MCF 10A (cell line): ENCODE data around the gene WBP1L. TPM values are rescaled to one million over a fixed set of nuclear protein-coding genes. Genes with fewer than 3 reads are reported as not detected.

ENCODE experiments used
- BruUV-seq: library from RNA; stranded (reverse); fragments of 400-500 nt; replicated peaks from 2 replicates; lab custom pipeline; 2021; lab: Mats Ljungman, UMichigan
- CTCF ChIA-PET: fragments of 300-600 bp; sonication (Branson Sonifier 250); formaldehyde crosslinking; extraction: SDS; loops from one replicate; lab custom pipeline; 2021; ENCODE audit warnings: antibody characterized with exemption, inconsistent platforms; lab: Yijun Ruan, JAX
- POLR2A ChIA-PET: fragments of 300-600, 350-650 bp; sonication (Branson Sonifier 250); formaldehyde crosslinking; extraction: SDS; loops from one replicate; lab custom pipeline; 2020; ENCODE audit warnings: antibody characterized with exemption, inconsistent platforms; lab: Yijun Ruan, JAX
- DNase-seq: peaks from one replicate; pipeline ENCODE4 v3.0.0-alpha.2; 2018; ENCODE audit not compliant: unreplicated experiment
- H3K27ac Mint-ChIP-seq: one replicate; pipeline ENCODE4 v1.8.0; 2022; ENCODE audit warnings: mild to moderate bottlenecking, low read depth, mixed read lengths; ENCODE audit not compliant: unreplicated experiment
- H3K27me3 Mint-ChIP-seq: one replicate; pipeline ENCODE4 v1.8.0; 2022; ENCODE audit warnings: mixed read lengths; ENCODE audit not compliant: insufficient read depth, unreplicated experiment
- H3K36me3 Mint-ChIP-seq: one replicate; pipeline ENCODE4 v1.8.0; 2022; ENCODE audit warnings: mild to moderate bottlenecking, moderate library complexity, mixed read lengths; ENCODE audit not compliant: insufficient read depth, unreplicated experiment
- H3K4me1 Mint-ChIP-seq: one replicate; pipeline ENCODE4 v1.8.0; 2022; ENCODE audit warnings: mixed read lengths; ENCODE audit not compliant: insufficient read depth, unreplicated experiment
- H3K4me3 Mint-ChIP-seq: one replicate; pipeline ENCODE4 v1.8.0; 2022; ENCODE audit warnings: mild to moderate bottlenecking, moderate library complexity, mixed read lengths; ENCODE audit not compliant: unreplicated experiment
- H3K9me3 Mint-ChIP-seq: one replicate; pipeline ENCODE4 v1.8.0; 2022; ENCODE audit warnings: mixed read lengths; ENCODE audit not compliant: unreplicated experiment
- intact Hi-C: fragments of 100-400 bp; cut with micrococcal nuclease; formaldehyde crosslinking; loops from 2 replicates; pipeline ENCODE4 v1.14.1; 2022
- total RNA-seq: library from RNA; stranded (reverse); gene quantifications from 2 replicates; pipeline ENCODE4 v1.2.3, GENCODE V29; 2022
- TF ChIP-seq, protein P1 (sequence below): fragments of 200-600 bp; IDR thresholded peaks from one replicate; pipeline ENCODE4 v1.8.0; 2022; ENCODE audit warnings: antibody characterized with exemption, mild to moderate bottlenecking; ENCODE audit not compliant: unreplicated experiment

WBP1L gene
- total RNA-seq, 1 experiment from 2014 or later = 19.8 TPM

GRCh38 chr10:102701272-102701671 is 42.5 kb upstream of the WBP1L start:
- peaks cover 19% of the 10 kb centered on the region for H3K36me3 Mint-ChIP-seq
- no peaks in the 10 kb centered on the region for H3K27me3 Mint-ChIP-seq
- intact Hi-C loops = no loop called here
- no peak overlapping the region for H3K4me3 Mint-ChIP-seq
- ChIA-PET POLR2A (interaction anchor here (0.6 to 1.1 kb wide), 4 partner anchors 11 to 55 kb away, joined by 3 to 7 read pairs (median 4); no protein-coding TSS in a partner anchor), CTCF (no interaction called here)
- DNase-seq = no peak
- peaks cover 5% of the 10 kb centered on the region for H3K4me1 Mint-ChIP-seq
- H3K9me3 Mint-ChIP-seq = no peaks in the 10 kb centered on the region
- TF ChIP-seq, protein P1, sequence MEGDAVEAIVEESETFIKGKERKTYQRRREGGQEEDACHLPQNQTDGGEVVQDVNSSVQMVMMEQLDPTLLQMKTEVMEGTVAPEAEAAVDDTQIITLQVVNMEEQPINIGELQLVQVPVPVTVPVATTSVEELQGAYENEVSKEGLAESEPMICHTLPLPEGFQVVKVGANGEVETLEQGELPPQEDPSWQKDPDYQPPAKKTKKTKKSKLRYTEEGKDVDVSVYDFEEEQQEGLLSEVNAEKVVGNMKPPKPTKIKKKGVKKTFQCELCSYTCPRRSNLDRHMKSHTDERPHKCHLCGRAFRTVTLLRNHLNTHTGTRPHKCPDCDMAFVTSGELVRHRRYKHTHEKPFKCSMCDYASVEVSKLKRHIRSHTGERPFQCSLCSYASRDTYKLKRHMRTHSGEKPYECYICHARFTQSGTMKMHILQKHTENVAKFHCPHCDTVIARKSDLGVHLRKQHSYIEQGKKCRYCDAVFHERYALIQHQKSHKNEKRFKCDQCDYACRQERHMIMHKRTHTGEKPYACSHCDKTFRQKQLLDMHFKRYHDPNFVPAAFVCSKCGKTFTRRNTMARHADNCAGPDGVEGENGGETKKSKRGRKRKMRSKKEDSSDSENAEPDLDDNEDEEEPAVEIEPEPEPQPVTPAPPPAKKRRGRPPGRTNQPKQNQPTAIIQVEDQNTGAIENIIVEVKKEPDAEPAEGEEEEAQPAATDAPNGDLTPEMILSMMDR = no peak
- BruUV-seq = no TSS peak
- H3K27ac Mint-ChIP-seq = no peak overlapping the region

DNA sequence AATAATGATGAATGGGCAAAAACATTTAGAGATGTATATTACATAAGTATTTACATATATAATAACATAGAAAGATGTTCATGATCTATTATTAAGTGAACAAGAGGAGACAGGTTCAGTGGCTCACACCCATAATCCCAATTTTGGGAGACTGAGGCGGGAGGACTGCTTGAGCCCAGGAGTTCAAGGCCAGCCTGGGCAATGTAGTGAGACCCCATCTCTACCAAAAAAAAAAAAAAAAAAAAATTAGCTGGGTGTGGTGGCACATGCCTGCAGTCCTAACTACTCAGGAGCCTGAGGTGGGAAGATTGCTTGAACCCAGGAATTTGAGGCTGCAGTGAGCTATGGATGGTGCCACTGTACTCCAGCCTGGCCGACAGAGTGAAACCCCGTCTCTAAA is 42.0 kb upstream of the WBP1L start:
- Mint-ChIP-seq H3K36me3 (peaks cover 13% of the 10 kb centered on the region), H3K27ac (no peak overlapping the region), H3K4me1 (peaks cover under 1% of the 10 kb centered on the region), H3K4me3 (no peak overlapping the region), H3K27me3 (no peaks in the 10 kb centered on the region), H3K9me3 (no peaks in the 10 kb centered on the region)
- POLR2A ChIA-PET = interaction anchor here (0.6 to 1.1 kb wide), 4 partner anchors 11 to 55 kb away, joined by 3 to 7 read pairs (median 4); no protein-coding TSS in a partner anchor
- intact Hi-C loops = no loop called here
- CTCF ChIA-PET = interaction anchor here (0.7 kb wide), 1 partner anchor 24 kb away, joined by 6 read pairs; no protein-coding TSS in a partner anchor
- BruUV-seq = no TSS peak
- TF ChIP-seq, protein P1 = no peak
- DNase-seq = no peak

DNA sequence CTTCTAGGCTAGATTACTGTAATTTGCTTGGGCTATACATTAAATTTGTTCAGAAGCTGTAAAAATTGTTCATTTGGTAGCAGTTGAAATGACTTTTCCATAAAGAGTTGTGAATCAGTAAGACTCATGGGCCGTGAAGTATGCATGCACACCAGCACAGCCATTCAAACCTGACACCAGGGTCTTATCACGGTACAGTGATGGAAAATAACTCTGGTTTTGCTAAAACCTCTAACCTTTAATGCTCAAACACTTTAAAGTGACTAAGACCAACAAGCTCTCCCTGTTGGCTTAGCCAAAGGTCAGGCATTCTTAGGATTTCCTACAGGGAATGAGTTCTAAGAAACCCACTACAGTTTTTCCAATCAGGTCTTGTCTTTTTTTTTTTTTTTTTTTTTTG is 41.0 kb upstream of the WBP1L start:
- intact Hi-C loops = no loop called here
- no peak overlapping the region for H3K4me3 Mint-ChIP-seq
- H3K9me3 Mint-ChIP-seq = no peaks in the 10 kb centered on the region
- ChIA-PET POLR2A (no interaction called here), CTCF (interaction anchor here (0.6 to 1.1 kb wide), 4 partner anchors 11 to 341 kb away, joined by 3 to 6 read pairs (median 4); no protein-coding TSS in a partner anchor)
- no peaks in the 10 kb centered on the region for H3K4me1 Mint-ChIP-seq
- TF ChIP-seq, protein P1 = no peak
- peaks cover 12% of the 10 kb centered on the region for H3K36me3 Mint-ChIP-seq
- DNase-seq = no peak
- no peak overlapping the region for H3K27ac Mint-ChIP-seq
- H3K27me3 Mint-ChIP-seq = no peaks in the 10 kb centered on the region
- BruUV-seq = no TSS peak

- no TSS peak for BruUV-seq
Measured at GRCh38 chr10:102704915-102705314, 38.8 kb upstream of the WBP1L start.

More at GRCh38 chr10:102704915-102705314, 38.8 kb upstream of the WBP1L start:
- peaks cover 7% of the 10 kb centered on the region for H3K36me3 Mint-ChIP-seq
- no peaks in the 10 kb centered on the region for H3K9me3 Mint-ChIP-seq
- intact Hi-C loops = no loop called here
- CTCF ChIA-PET = interaction anchor here (1.8 kb wide), 1 partner anchor 9 kb away, joined by 6 read pairs; no protein-coding TSS in a partner anchor
- TF ChIP-seq, protein P1 = no peak
- POLR2A ChIA-PET = interaction anchor here (2.3 kb wide), 1 partner anchor 9 kb away, joined by 11 read pairs; the partner anchor contains the start of genes ARL3 and SFXN2
- H3K27me3 Mint-ChIP-seq = no peaks in the 10 kb centered on the region
- H3K27ac Mint-ChIP-seq = no peak overlapping the region
- H3K4me1 Mint-ChIP-seq = no peaks in the 10 kb centered on the region
- no peak overlapping the region for H3K4me3 Mint-ChIP-seq
- no peak for DNase-seq
